ENCODE data around the gene AKAP13. TPM values are rescaled to one million over a fixed set of nuclear protein-coding genes. Genes with fewer than 3 reads are reported as not detected.

Gene AKAP13
- polyA plus RNA-seq, 3 donors: 47.9 to 99.7 (median 92.6) TPM

DNA sequence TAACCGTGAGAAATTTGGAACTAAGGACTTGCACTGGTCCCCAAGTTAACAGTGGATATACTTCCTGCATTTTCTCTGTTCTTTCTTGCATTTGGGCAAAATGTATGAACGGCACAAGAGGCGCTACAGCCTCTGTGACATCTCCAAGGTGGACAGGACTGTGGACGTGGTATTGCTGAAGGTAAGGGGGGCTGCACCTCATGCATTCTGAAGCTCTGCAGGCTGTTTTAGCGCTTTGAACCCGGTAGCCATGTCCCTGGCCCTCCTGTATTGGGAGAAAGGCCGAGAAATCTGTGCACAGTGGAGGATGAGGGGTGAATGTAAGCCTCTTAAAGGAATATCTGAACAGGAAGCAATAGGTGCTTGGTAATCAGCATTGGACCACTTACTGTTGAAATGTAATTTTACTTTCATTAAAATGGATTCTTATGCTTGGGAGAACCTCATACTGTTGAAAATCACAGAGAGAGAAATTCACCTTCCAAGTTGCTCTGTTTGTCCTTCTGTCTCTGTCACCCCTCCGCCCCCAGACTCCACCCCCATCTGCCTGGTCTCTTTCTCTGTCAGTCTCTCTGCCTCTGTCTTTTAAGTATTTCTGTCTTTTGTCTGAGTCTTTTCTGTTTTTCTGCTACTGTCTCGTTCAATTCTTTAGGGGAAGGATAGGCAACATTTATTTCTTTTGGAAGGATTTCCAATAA is 239.7 kb downstream of the AKAP13 start:
- Histone ChIP-seq H2AFZ (ENCODE audit: insufficient read depth, low read depth, low read length, poor library complexity, severe bottlenecking) (no peak overlapping the region), H3K27me3 (ENCODE audit: control insufficient read depth in 2 of 2, insufficient read depth in 2 of 2, low read length in 2 of 2) (no peaks in the 10 kb centered on the region), H3K36me3 (replicated peaks in 1 of 2; ENCODE audit: control insufficient read depth in 1 of 2, insufficient read depth in 2 of 2, low read length in 2 of 2) (peaks cover 10 to 66% of the 10 kb centered on the region in 2 donors), H3K79me2 (ENCODE audit: insufficient read depth, low read length) (peaks cover 93% of the 10 kb centered on the region), H3K27ac (ENCODE audit: low read depth in 1 of 2, low read length in 2 of 2) (peak overlapping the region in 1 of 2 donors; percentile 76), H4K20me1 (ENCODE audit: insufficient read depth, low read length) (peaks cover 100% of the 10 kb centered on the region), H3K4me1 (ENCODE audit: control insufficient read depth in 1 of 2, insufficient read depth in 2 of 2, low read length in 2 of 2) (peaks cover 68 to 94% of the 10 kb centered on the region in 2 donors), H3K4me3 (replicated peaks in 1 of 3; ENCODE audit: low read depth in 2 of 3, low read length in 3 of 3) (no peak overlapping the region), H3K9ac (ENCODE audit: insufficient read depth, low read length, poor library complexity, severe bottlenecking) (no peak overlapping the region), H3K4me2 (replicated peaks; ENCODE audit: extremely low read depth, low read length, poor library complexity, severe bottlenecking) (no peak overlapping the region), H3K9me3 (replicated peaks in 1 of 2; ENCODE audit: control insufficient read depth in 1 of 2, insufficient read depth in 1 of 2, low read length in 2 of 2) (no peaks in the 10 kb centered on the region)
- intact Hi-C loops (cut with micrococcal nuclease): loop anchor here (5.0 to 10.0 kb wide), 2 partner anchors 38 to 135 kb away; no protein-coding TSS in a partner anchor
- TF ChIP-seq, protein P1, sequence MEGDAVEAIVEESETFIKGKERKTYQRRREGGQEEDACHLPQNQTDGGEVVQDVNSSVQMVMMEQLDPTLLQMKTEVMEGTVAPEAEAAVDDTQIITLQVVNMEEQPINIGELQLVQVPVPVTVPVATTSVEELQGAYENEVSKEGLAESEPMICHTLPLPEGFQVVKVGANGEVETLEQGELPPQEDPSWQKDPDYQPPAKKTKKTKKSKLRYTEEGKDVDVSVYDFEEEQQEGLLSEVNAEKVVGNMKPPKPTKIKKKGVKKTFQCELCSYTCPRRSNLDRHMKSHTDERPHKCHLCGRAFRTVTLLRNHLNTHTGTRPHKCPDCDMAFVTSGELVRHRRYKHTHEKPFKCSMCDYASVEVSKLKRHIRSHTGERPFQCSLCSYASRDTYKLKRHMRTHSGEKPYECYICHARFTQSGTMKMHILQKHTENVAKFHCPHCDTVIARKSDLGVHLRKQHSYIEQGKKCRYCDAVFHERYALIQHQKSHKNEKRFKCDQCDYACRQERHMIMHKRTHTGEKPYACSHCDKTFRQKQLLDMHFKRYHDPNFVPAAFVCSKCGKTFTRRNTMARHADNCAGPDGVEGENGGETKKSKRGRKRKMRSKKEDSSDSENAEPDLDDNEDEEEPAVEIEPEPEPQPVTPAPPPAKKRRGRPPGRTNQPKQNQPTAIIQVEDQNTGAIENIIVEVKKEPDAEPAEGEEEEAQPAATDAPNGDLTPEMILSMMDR (IDR thresholded peaks at IDR 0.05): no peak
- no peaks in the 10 kb centered on the region for H3K27me3 Mint-ChIP-seq (ENCODE audit: low read depth in 3 of 3)
- no peaks in the 10 kb centered on the region for H3K9me3 Mint-ChIP-seq
- H3K4me3 Mint-ChIP-seq: no peak overlapping the region
- peaks cover 53% of the 10 kb centered on the region for H3K4me1 Mint-ChIP-seq
- no peak overlapping the region for H3K27ac Mint-ChIP-seq
- H3K36me3 Mint-ChIP-seq: peaks cover 21 to 38% of the 10 kb centered on the region in 2 donors
- WGBS (ENCODE audit: insufficient coverage): 80% methylated on average over 6 of the region's 9 CpGs
- no peak for DNase-seq

- H3K9me3 Mint-ChIP-seq: no peaks in the 10 kb centered on the region
These were observed 240.3 kb downstream of the AKAP13 start for GRCh38 chr15:85620690-85621049.

More at GRCh38 chr15:85620690-85621049, 240.3 kb downstream of the AKAP13 start:
- Histone ChIP-seq H4K20me1 (ENCODE audit: insufficient read depth, low read length) (peaks cover 100% of the 10 kb centered on the region), H3K9me3 (replicated peaks in 1 of 2; ENCODE audit: control insufficient read depth in 1 of 2, insufficient read depth in 1 of 2, low read length in 2 of 2) (no peaks in the 10 kb centered on the region), H3K4me3 (replicated peaks in 1 of 3; ENCODE audit: low read depth in 2 of 3, low read length in 3 of 3) (no peak overlapping the region), H2AFZ (ENCODE audit: insufficient read depth, low read depth, low read length, poor library complexity, severe bottlenecking) (no peak overlapping the region), H3K27ac (ENCODE audit: low read depth in 1 of 2, low read length in 2 of 2) (peak overlapping the region in 1 of 2 donors; percentile 76), H3K79me2 (ENCODE audit: insufficient read depth, low read length) (peaks cover 93% of the 10 kb centered on the region), H3K4me2 (replicated peaks; ENCODE audit: extremely low read depth, low read length, poor library complexity, severe bottlenecking) (no peak overlapping the region), H3K27me3 (ENCODE audit: control insufficient read depth in 2 of 2, insufficient read depth in 2 of 2, low read length in 2 of 2) (no peaks in the 10 kb centered on the region), H3K9ac (ENCODE audit: insufficient read depth, low read length, poor library complexity, severe bottlenecking) (no peak overlapping the region), H3K36me3 (replicated peaks in 1 of 2; ENCODE audit: control insufficient read depth in 1 of 2, insufficient read depth in 2 of 2, low read length in 2 of 2) (peaks cover 10 to 66% of the 10 kb centered on the region in 2 donors), H3K4me1 (ENCODE audit: control insufficient read depth in 1 of 2, insufficient read depth in 2 of 2, low read length in 2 of 2) (peaks cover 71 to 96% of the 10 kb centered on the region in 2 donors)
- intact Hi-C loops (cut with micrococcal nuclease): loop anchor here (5.0 to 10.0 kb wide), 2 partner anchors 38 to 136 kb away; no protein-coding TSS in a partner anchor
- WGBS (ENCODE audit: insufficient coverage): 20% methylated on average over 1 of the region's 3 CpGs
- TF ChIP-seq, protein P1 (IDR thresholded peaks at IDR 0.05): no peak
- DNase-seq: no peak
- Mint-ChIP-seq H3K27me3 (ENCODE audit: low read depth in 3 of 3) (no peaks in the 10 kb centered on the region), H3K4me3 (no peak overlapping the region), H3K27ac (no peak overlapping the region), H3K4me1 (peaks cover 54% of the 10 kb centered on the region), H3K36me3 (peaks cover 27 to 41% of the 10 kb centered on the region in 2 donors)
